HEK293 (cell line): ENCODE results near the gene FOXN4.

Source experiments
- CTCF ChIA-PET: fragments of 350-600 bp; formaldehyde crosslinking; extraction: SDS; loops from one replicate; lab custom pipeline; 2021; ENCODE audit warnings: antibody characterized with exemption; lab: Yijun Ruan, JAX
- POLR2A ChIA-PET: fragments of 300-600 bp; formaldehyde crosslinking; extraction: SDS; loops from one replicate; lab custom pipeline; 2020; ENCODE audit warnings: antibody characterized with exemption, inconsistent platforms; lab: Yijun Ruan, JAX
- H3K27ac ChIP-seq: fragments of 200-500 bp; sonication (Bioruptor generic); 2 replicates; pipeline ENCODE4 v1.5.1; 2014; ENCODE audit warnings: low read depth, low read length, control low read depth, inconsistent platforms; ENCODE audit errors: extremely low read depth
- H3K36me3 ChIP-seq, 2 experiments: fragments of 200-500 bp in 1 of 2; sonication (Bioruptor generic) in 1 of 2; 1 replicate in 1 of 2; 2 replicates in 1 of 2; pipeline ENCODE4 v1.5.1; 2014 to 2017; ENCODE audit warnings: inconsistent platforms in 2 of 2, low read length in 2 of 2; ENCODE audit not compliant: control insufficient read depth in 2 of 2, insufficient read depth in 1 of 2
- H3K4me1 ChIP-seq: fragments of 200-500 bp; sonication (Bioruptor generic); 2 replicates; pipeline ENCODE4 v1.5.1; 2014; ENCODE audit warnings: mild to moderate bottlenecking, low read length, inconsistent platforms; ENCODE audit not compliant: control insufficient read depth, insufficient read depth
- H3K4me3 ChIP-seq: 2 replicates; pipeline ENCODE4 v1.5.1; 2011; ENCODE audit warnings: low read depth, mild to moderate bottlenecking, control low read depth, low read length, moderate library complexity
- H3K9me3 ChIP-seq: fragments of 200-500 bp; sonication (Bioruptor generic); 2 replicates; pipeline ENCODE4 v1.5.1; 2014; ENCODE audit warnings: low read depth, low read length, inconsistent platforms; ENCODE audit not compliant: control insufficient read depth, insufficient read depth
- FEZF1 ChIP-seq: fragments of 450-650 bp; formaldehyde crosslinking; IDR thresholded peaks from 2 replicates; pipeline ENCODE4 v1.5.1; 2016; ENCODE audit warnings: missing biosample characterization, missing genetic modification characterization
- GFI1B ChIP-seq: fragments of 450-650 bp; formaldehyde crosslinking; IDR thresholded peaks from 2 replicates; pipeline ENCODE4 v1.5.1; 2016; ENCODE audit warnings: missing biosample characterization, missing genetic modification characterization
- KLF7 ChIP-seq: fragments of 450-650 bp; formaldehyde crosslinking; IDR thresholded peaks from 2 replicates; pipeline ENCODE4 v1.5.1; 2016; ENCODE audit warnings: missing biosample characterization, missing genetic modification characterization, borderline replicate concordance
- MEIS1 ChIP-seq: sonication (generic); formaldehyde crosslinking; IDR thresholded peaks from 2 replicates; pipeline ENCODE4 v1.8.1; 2022; ENCODE audit warnings: missing genetic modification reagents, mild to moderate bottlenecking, borderline replicate concordance
- MZF1 ChIP-seq: fragments of 450-650 bp; formaldehyde crosslinking; IDR thresholded peaks from 2 replicates; pipeline ENCODE4 v1.5.1; 2017; ENCODE audit warnings: missing biosample characterization, missing genetic modification characterization, borderline replicate concordance
- SP2 ChIP-seq: fragments of 450-650 bp; formaldehyde crosslinking; IDR thresholded peaks from 2 replicates; pipeline ENCODE4 v1.5.1; 2016; ENCODE audit warnings: missing biosample characterization, missing genetic modification characterization
- TRIM28 ChIP-seq: IDR thresholded peaks from 2 replicates; pipeline ENCODE4 v1.6.1; 2011; ENCODE audit warnings: low read length, control low read depth, borderline replicate concordance
- YY2 ChIP-seq: fragments of 450-650 bp; formaldehyde crosslinking; IDR thresholded peaks from 2 replicates; pipeline ENCODE4 v1.5.1; 2016; ENCODE audit warnings: missing biosample characterization, missing genetic modification characterization
- ZBTB1 ChIP-seq: fragments of 450-650 bp; formaldehyde crosslinking; IDR thresholded peaks from 2 replicates; pipeline ENCODE4 v1.5.1; 2016; ENCODE audit warnings: missing biosample characterization, missing genetic modification characterization
- ZBTB17 ChIP-seq: fragments of 450-650 bp; formaldehyde crosslinking; IDR thresholded peaks from 2 replicates; pipeline ENCODE4 v1.5.1; 2016; ENCODE audit warnings: missing biosample characterization, missing genetic modification characterization
- ZNF132 ChIP-seq: fragments of 450-650 bp; formaldehyde crosslinking; IDR thresholded peaks from 2 replicates; pipeline ENCODE4 v1.5.1; 2017; ENCODE audit warnings: missing biosample characterization, missing genetic modification characterization, borderline replicate concordance
- ZNF140 ChIP-seq: fragments of 450-650 bp; formaldehyde crosslinking; IDR thresholded peaks from 2 replicates; pipeline ENCODE4 v1.5.1; 2016; ENCODE audit warnings: missing biosample characterization, missing genetic modification characterization
- ZNF174 ChIP-seq: fragments of 450-650 bp; formaldehyde crosslinking; IDR thresholded peaks from 2 replicates; pipeline ENCODE4 v1.5.0; 2017; ENCODE audit warnings: missing biosample characterization, mild to moderate bottlenecking, missing genetic modification characterization
- ZNF23 ChIP-seq: fragments of 450-650 bp; formaldehyde crosslinking; IDR thresholded peaks from 2 replicates; pipeline ENCODE4 v1.5.1; 2016; ENCODE audit warnings: missing biosample characterization, missing genetic modification characterization, borderline replicate concordance
- ZNF24 ChIP-seq: fragments of 450-650 bp; formaldehyde crosslinking; IDR thresholded peaks from 2 replicates; pipeline ENCODE4 v1.5.1; 2016; ENCODE audit warnings: missing biosample characterization, missing genetic modification characterization
- ZNF335 ChIP-seq: fragments of 450-650 bp; formaldehyde crosslinking; conservative IDR thresholded peaks from 2 replicates; pipeline ENCODE4 v1.5.1; 2016; ENCODE audit warnings: missing biosample characterization, missing genetic modification characterization
- ZNF530 ChIP-seq: fragments of 450-650 bp; formaldehyde crosslinking; IDR thresholded peaks from 2 replicates; pipeline ENCODE4 v1.5.1; 2016; ENCODE audit warnings: low read depth, missing biosample characterization, missing genetic modification characterization
- ZNF600 ChIP-seq: fragments of 450-650 bp; formaldehyde crosslinking; IDR thresholded peaks from 2 replicates; pipeline ENCODE4 v1.5.1; 2016; ENCODE audit warnings: missing biosample characterization, missing genetic modification characterization
- ZNF621 ChIP-seq: fragments of 450-650 bp; formaldehyde crosslinking; IDR thresholded peaks from 2 replicates; pipeline ENCODE4 v1.5.1; 2017; ENCODE audit warnings: missing biosample characterization, missing genetic modification characterization
- TF ChIP-seq, protein P1 (sequence below): fragments of 450-650 bp; formaldehyde crosslinking; IDR thresholded peaks from 2 replicates; pipeline ENCODE4 v1.5.1; 2017; ENCODE audit warnings: missing biosample characterization, missing genetic modification characterization
- TF ChIP-seq, protein P2 (sequence below): fragments of 450-650 bp; formaldehyde crosslinking; IDR thresholded peaks from 2 replicates; pipeline ENCODE4 v1.5.1; 2016; ENCODE audit warnings: missing biosample characterization, missing genetic modification characterization
- TF ChIP-seq, protein P3 (sequence below): fragments of 450-650 bp; formaldehyde crosslinking; IDR thresholded peaks from 2 replicates; pipeline ENCODE4 v1.5.1; 2016; ENCODE audit warnings: missing biosample characterization, missing genetic modification characterization

Gene FOXN4

DNA sequence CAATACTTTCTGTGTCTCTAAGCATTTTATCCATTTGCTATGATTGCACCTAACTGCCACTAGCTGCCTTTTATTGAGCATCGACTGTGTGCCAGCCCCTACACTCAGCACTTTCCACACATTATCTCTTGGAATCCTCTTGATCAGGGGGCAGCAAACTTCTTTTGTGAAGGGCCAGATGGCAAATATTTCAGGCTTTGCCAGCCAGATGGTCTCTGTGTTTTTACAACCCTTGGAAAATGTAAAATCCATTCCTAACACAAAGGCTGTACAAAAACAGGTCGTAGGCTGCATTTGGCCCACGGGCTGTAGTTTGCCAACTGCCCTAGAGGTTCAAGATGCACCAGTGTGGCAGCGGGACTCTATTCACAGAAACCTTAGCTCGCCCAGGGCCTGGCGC, 19.5 kb downstream of the FOXN4 start:
- Histone ChIP-seq H3K27ac (no peak overlapping the region), H3K4me1 (no peaks in the 10 kb centered on the region), H3K36me3 (peaks cover 0 to 4% of the 10 kb centered on the region in 2 experiments; a peak in 2 of 3 replicates), H3K4me3 (no peak overlapping the region), H3K9me3 (no peaks in the 10 kb centered on the region)
- POLR2A ChIA-PET: no interaction called here
- CTCF ChIA-PET: interaction anchor here (0.6 kb wide), 1 partner anchor 10 kb away, joined by 3 read pairs; no protein-coding TSS in a partner anchor
- TF ChIP-seq ZNF335: no peak
- TF ChIP-seq, protein P1, sequence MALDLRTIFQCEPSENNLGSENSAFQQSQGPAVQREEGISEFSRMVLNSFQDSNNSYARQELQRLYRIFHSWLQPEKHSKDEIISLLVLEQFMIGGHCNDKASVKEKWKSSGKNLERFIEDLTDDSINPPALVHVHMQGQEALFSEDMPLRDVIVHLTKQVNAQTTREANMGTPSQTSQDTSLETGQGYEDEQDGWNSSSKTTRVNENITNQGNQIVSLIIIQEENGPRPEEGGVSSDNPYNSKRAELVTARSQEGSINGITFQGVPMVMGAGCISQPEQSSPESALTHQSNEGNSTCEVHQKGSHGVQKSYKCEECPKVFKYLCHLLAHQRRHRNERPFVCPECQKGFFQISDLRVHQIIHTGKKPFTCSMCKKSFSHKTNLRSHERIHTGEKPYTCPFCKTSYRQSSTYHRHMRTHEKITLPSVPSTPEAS (tag by site-specific recombination): no peak
- TF ChIP-seq MZF1: no peak
- no peak for TF ChIP-seq FEZF1 (tag by site-specific recombination)
- no peak for TF ChIP-seq GFI1B (tag by site-specific recombination)
- no peak for TF ChIP-seq SP2

DNA sequence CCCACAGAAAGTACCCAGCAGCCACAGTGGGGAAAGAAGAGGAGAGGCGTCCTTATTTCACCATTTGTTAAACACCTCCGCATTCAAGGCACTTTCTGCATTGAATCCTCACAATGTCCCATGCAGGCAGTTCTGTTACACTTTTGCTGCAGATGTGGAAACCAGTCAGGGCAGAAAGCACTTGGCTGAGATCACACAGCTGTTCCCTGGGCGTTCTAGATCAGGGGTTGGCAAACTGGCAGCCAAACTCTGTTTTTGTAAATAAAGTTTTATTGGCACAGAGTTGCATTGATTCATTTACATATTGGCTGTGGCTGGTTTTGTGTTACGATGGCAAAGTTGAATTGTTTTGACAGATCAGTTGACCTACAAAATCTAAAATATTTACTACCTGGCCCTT, 20.1 kb downstream of the FOXN4 start:
- TF ChIP-seq, protein P2, sequence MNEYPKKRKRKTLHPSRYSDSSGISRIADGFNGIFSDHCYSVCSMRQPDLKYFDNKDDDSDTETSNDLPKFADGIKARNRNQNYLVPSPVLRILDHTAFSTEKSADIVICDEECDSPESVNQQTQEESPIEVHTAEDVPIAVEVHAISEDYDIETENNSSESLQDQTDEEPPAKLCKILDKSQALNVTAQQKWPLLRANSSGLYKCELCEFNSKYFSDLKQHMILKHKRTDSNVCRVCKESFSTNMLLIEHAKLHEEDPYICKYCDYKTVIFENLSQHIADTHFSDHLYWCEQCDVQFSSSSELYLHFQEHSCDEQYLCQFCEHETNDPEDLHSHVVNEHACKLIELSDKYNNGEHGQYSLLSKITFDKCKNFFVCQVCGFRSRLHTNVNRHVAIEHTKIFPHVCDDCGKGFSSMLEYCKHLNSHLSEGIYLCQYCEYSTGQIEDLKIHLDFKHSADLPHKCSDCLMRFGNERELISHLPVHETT: no peak
- TF ChIP-seq, protein P3, sequence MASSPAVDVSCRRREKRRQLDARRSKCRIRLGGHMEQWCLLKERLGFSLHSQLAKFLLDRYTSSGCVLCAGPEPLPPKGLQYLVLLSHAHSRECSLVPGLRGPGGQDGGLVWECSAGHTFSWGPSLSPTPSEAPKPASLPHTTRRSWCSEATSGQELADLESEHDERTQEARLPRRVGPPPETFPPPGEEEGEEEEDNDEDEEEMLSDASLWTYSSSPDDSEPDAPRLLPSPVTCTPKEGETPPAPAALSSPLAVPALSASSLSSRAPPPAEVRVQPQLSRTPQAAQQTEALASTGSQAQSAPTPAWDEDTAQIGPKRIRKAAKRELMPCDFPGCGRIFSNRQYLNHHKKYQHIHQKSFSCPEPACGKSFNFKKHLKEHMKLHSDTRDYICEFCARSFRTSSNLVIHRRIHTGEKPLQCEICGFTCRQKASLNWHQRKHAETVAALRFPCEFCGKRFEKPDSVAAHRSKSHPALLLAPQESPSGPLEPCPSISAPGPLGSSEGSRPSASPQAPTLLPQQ (tag by site-specific recombination): no peak
- TF ChIP-seq ZNF132 (tag by site-specific recombination) (no peak), ZNF140 (tag by site-specific recombination) (no peak), ZNF174 (tag by site-specific recombination) (no peak)
- Histone ChIP-seq H3K27ac (no peak overlapping the region), H3K9me3 (no peaks in the 10 kb centered on the region), H3K36me3 (peaks cover 0 to 6% of the 10 kb centered on the region in 2 experiments; a peak in 2 of 3 replicates), H3K4me1 (no peaks in the 10 kb centered on the region), H3K4me3 (no peak overlapping the region)
- CTCF ChIA-PET: interaction anchor here (0.7 kb wide), 1 partner anchor 17 kb away, joined by 3 read pairs; no protein-coding TSS in a partner anchor
- POLR2A ChIA-PET: no interaction called here

DNA sequence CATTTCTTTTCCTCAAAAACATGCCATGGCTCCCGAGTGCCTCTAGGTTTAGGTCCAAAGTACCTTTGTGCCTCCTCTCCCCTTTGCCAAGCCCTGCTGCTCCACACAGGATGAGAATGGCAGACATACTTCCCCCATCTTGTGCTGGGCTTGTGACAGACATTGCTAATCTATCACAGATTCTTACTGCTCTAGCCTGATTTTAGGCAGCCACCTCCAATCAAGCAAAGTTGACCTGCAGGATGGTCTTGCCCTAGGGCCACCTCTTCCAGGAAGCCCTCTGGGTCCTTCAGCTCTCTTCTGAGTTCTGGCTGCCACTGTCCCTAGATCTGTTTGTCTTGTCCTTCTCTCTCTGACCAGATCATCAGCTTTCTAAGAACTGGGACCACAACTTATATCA, 20.5 kb downstream of the FOXN4 start:
- TF ChIP-seq TRIM28 (no peak), ZNF621 (tag by site-specific recombination) (no peak), ZNF530 (tag by site-specific recombination) (no peak), KLF7 (no peak), MEIS1 (CRISPR knock-in tag) (no peak), ZBTB1 (tag by site-specific recombination) (no peak), ZNF23 (tag by site-specific recombination) (0 out of 2 replicates have a peak, but pooled peaks have one; percentile 26), ZNF600 (no peak), ZNF24 (tag by site-specific recombination) (no peak), YY2 (tag by site-specific recombination) (0 out of 2 replicates have a peak, but pooled peaks have one; percentile 25), ZBTB17 (tag by site-specific recombination) (peak; percentile 96)
- POLR2A ChIA-PET: no interaction called here
- Histone ChIP-seq H3K9me3 (no peaks in the 10 kb centered on the region), H3K4me3 (no peak overlapping the region), H3K27ac (no peak overlapping the region), H3K36me3 (peaks cover 0 to 6% of the 10 kb centered on the region in 2 experiments; a peak in 2 of 3 replicates), H3K4me1 (no peaks in the 10 kb centered on the region)
- CTCF ChIA-PET: interaction anchor here (0.7 to 0.8 kb wide), 2 partner anchors 18 to 99 kb away, joined by 3 read pairs; no protein-coding TSS in a partner anchor
